HepG2 (cell line): Measurements from ENCODE around the gene MMP24OS. TPM values are rescaled to one million over a fixed set of nuclear protein-coding genes. Genes with fewer than 3 reads are reported as not detected.

Experiments
- CBX1 ChIP-seq: IDR thresholded peaks from one replicate; pipeline ENCODE4 v1.6.1; 2016; ENCODE audit warnings: antibody characterized with exemption, low read depth
- FOXJ3 ChIP-seq: sonication (generic); formaldehyde crosslinking; IDR thresholded peaks from 2 replicates; pipeline ENCODE4 v1.4.0; 2020; ENCODE audit warnings: missing genetic modification reagents, mild to moderate bottlenecking, borderline replicate concordance
- HBP1 ChIP-seq: IDR thresholded peaks from 2 replicates; pipeline ENCODE4 v1.6.1; 2016; ENCODE audit warnings: low read depth, control low read depth
- LRRFIP1 ChIP-seq: sonication (generic); formaldehyde crosslinking; conservative IDR thresholded peaks from 2 replicates; pipeline ENCODE4 v1.4.0; 2020; ENCODE audit warnings: missing genetic modification reagents
- MZF1 ChIP-seq: sonication (generic); formaldehyde crosslinking; IDR thresholded peaks from 2 replicates; pipeline ENCODE4 v1.8.1; 2023; ENCODE audit warnings: mild to moderate bottlenecking, missing genetic modification reagents, borderline replicate concordance
- NFKBIZ ChIP-seq: IDR thresholded peaks from 2 replicates; pipeline ENCODE4 v1.6.1; 2018; ENCODE audit warnings: missing genetic modification reagents, missing compliant biosample characterization
- PPARG ChIP-seq: conservative IDR thresholded peaks from 2 replicates; pipeline ENCODE4 v1.6.1; 2016; ENCODE audit warnings: missing biosample characterization, missing genetic modification reagents
- PRPF4 ChIP-seq: fragments of 200-400 bp; formaldehyde crosslinking; IDR thresholded peaks from 2 replicates; pipeline ENCODE4 v1.6.1; 2016; ENCODE audit warnings: low read length, low read depth; ENCODE audit not compliant: poor library complexity, severe bottlenecking
- REST ChIP-seq, 2 experiments: IDR thresholded peaks; 2 replicates each; pipeline ENCODE4 v1.6.1; 2011 to 2012; ENCODE audit warnings: low read length in 2 of 2, borderline replicate concordance in 1 of 2, low read depth in 1 of 2, mild to moderate bottlenecking in 1 of 2, moderate library complexity in 1 of 2
- TCF12 ChIP-seq, 2 experiments: fragments of 450-650 bp in 1 of 2; sonication (generic) in 1 of 2; formaldehyde crosslinking in 1 of 2; IDR thresholded peaks; 2 replicates each; pipeline versions ENCODE4 v1.6.1 to v1.8.0; 2017 to 2022; ENCODE audit warnings: antibody characterized with exemption in 1 of 2, mild to moderate bottlenecking in 1 of 2, missing genetic modification reagents in 1 of 2, moderate library complexity in 1 of 2
- ZNF142 ChIP-seq: sonication (generic); formaldehyde crosslinking; IDR thresholded peaks from 2 replicates; pipeline ENCODE4 v1.4.0; 2020; ENCODE audit warnings: missing genetic modification reagents
- ZNF451 ChIP-seq: sonication (generic); formaldehyde crosslinking; IDR thresholded peaks from 2 replicates; pipeline ENCODE4 v1.5.0; 2020; ENCODE audit warnings: mild to moderate bottlenecking, missing genetic modification reagents
- ZNF703 ChIP-seq: sonication (generic); formaldehyde crosslinking; IDR thresholded peaks from 2 replicates; pipeline ENCODE4 v1.5.1; 2020; ENCODE audit warnings: missing genetic modification reagents, mild to moderate bottlenecking, moderate library complexity, borderline replicate concordance
- ZNF713 ChIP-seq: sonication (generic); formaldehyde crosslinking; IDR thresholded peaks from 2 replicates; pipeline ENCODE4 v1.4.0; 2020; ENCODE audit warnings: mild to moderate bottlenecking, missing genetic modification reagents
- polyA plus RNA-seq, 8 experiments: library from polyadenylated mRNA; depleted of rRNA in 3 of 8; stranded (reverse) in 7 of 8; unstranded in 1 of 8; fragments of >200 nt; fragmentation: Illumina TruSeq in 4 of 8; extraction: Trizol in 4 of 8; gene quantifications; 2 replicates each; pipeline versions ENCODE4 v1.2.1 to v1.2.3, GENCODE V29; 2011 to 2016; ENCODE audit warnings: low read depth in 4 of 8, missing spikeins in 1 of 8, mixed read lengths in 1 of 8; ENCODE audit not compliant: insufficient read depth in 1 of 8
- total RNA-seq, 5 experiments: library from RNA; depleted of rRNA; stranded (reverse); fragments of >200 nt; fragmentation: Illumina TruSeq; extraction: Trizol; gene quantifications; 2 replicates each; pipeline ENCODE4 v1.2.3, GENCODE V29; 2016; ENCODE audit warnings: low read depth in 1 of 5

Gene MMP24OS
- total and polyA plus RNA-seq, 2 of the 13 experiments (the other 11 are each of a cell fraction or from before 2014, with no cell fraction given), result 6.0 to 8.5 TPM

- peak; percentile 82 to 97 for TF ChIP-seq REST (IDR thresholded peaks at IDR 0.05; ENCODE audit: borderline replicate concordance in 1 of 2, low read depth in 1 of 2, low read length in 2 of 2)
- TF ChIP-seq CBX1, result peak; percentile 46
- peak; percentile 93 for TF ChIP-seq NFKBIZ (CRISPR knock-in tag)
- peak; percentile 94 for TF ChIP-seq ZNF142 (CRISPR knock-in tag)
- no peak for TF ChIP-seq FOXJ3 (CRISPR knock-in tag)
- TF ChIP-seq PPARG (CRISPR knock-in tag), result peak; percentile 66; the same call in 1 of the 2 replicates
- TF ChIP-seq LRRFIP1 (CRISPR knock-in tag), result peak; percentile 95
- peak; percentile 66; the same call in 1 of the 2 replicates for TF ChIP-seq ZNF451
- TF ChIP-seq HBP1 (CRISPR knock-in tag), result peak; percentile 99
- no peak for TF ChIP-seq TCF12 (IDR thresholded peaks at IDR 0.05)
- TF ChIP-seq TCF12 (CRISPR knock-in tag; IDR thresholded peaks at IDR 0.05), result peak; percentile 11; the same call in 1 of the 2 replicates
- TF ChIP-seq MZF1 (CRISPR knock-in tag), result no peak
- TF ChIP-seq ZNF713 (CRISPR knock-in tag), result no peak
- 0 out of 2 replicates have a peak, but pooled peaks have one; percentile 51 for TF ChIP-seq ZNF703
- no peak for TF ChIP-seq PRPF4
These were observed 50.8 kb downstream of the MMP24OS start (continued) for GRCh38 chr20:35226884-35227681.
